Measurements from ENCODE around the gene SLC6A13.
"Not testable (repeated sequence)": the region's sequence is repeated elsewhere in the genome, so short reads cannot be mapped to it uniquely, and the experiment has no call there.

The SLC6A13 gene

GRCh38 chr12:232731-233614, 29.7 kb downstream of the SLC6A13 start:
- DNase-seq: no peak

- DNase-seq: no peak
These were observed 31.5 kb downstream of the SLC6A13 start for GRCh38 chr12:230925-231671.

- DNase-seq: no peak
These were observed 33.0 kb downstream of the SLC6A13 start for GRCh38 chr12:229441-230191.

- DNase-seq: no peak
These were observed 33.8 kb downstream of the SLC6A13 start for GRCh38 chr12:228846-229200.

- no peak for DNase-seq
These were observed 34.5 kb downstream of the SLC6A13 start for GRCh38 chr12:227923-228845.

GRCh38 chr12:227286-227915, 35.2 kb downstream of the SLC6A13 start:
- no peak for DNase-seq

GRCh38 chr12:226401-226800, 36.2 kb downstream of the SLC6A13 start:
- no peak for DNase-seq

GRCh38 chr12:225012-225411, 37.6 kb downstream of the SLC6A13 start:
- no peak for DNase-seq

GRCh38 chr12:224330-224729, 38.3 kb downstream of the SLC6A13 start:
- DNase-seq: no peak

GRCh38 chr12:223841-224240, 38.8 kb downstream of the SLC6A13 start:
- DNase-seq: no peak

- no peak for DNase-seq
These were observed 40.9 kb downstream of the SLC6A13 start for GRCh38 chr12:221736-222135.

GRCh38 chr12:220946-221550, 41.6 kb downstream of the SLC6A13 start:
- DNase-seq: no peak

- no peak for DNase-seq
These were observed 42.1 kb downstream of the SLC6A13 start for GRCh38 chr12:220491-220890.

GRCh38 chr12:219891-220352, 42.7 kb downstream of the SLC6A13 start:
- DNase-seq: peak; percentile 81

- no peak for DNase-seq
These were observed 43.7 kb downstream of the SLC6A13 start for GRCh38 chr12:218728-219590.

GRCh38 chr12:218221-218620, 44.4 kb downstream of the SLC6A13 start:
- no peak for DNase-seq

- DNase-seq: not testable (repeated sequence)
These were observed 45.6 kb downstream of the SLC6A13 start for GRCh38 chr12:217029-217428.

- no peak for DNase-seq
These were observed 47.5 kb downstream of the SLC6A13 start for GRCh38 chr12:215116-215515.

GRCh38 chr12:214003-214741, 48.5 kb downstream of the SLC6A13 start, which contains the start of gene SLC6A12:
TSS of gene SLC6A12 (minus strand) at chr12:214157. CDS start at chr12:209986, 4,171 bp downstream.
- no peak for DNase-seq
